Vagina (tissue), 2 donors: Measurements from ENCODE around the gene ZBTB22.
"Not testable (repeated sequence)": the region's sequence is repeated elsewhere in the genome, so short reads cannot be mapped to it uniquely, and the experiment has no call there.

Source experiments
- POLR2AphosphoS5 ChIP-seq, 2 donors: sonication (generic); formaldehyde crosslinking; IDR thresholded peaks; one replicate each; pipeline ENCODE4 v1.9.0; 2017; ENCODE audit warnings: antibody characterized with exemption in 2 of 2, mild to moderate bottlenecking in 2 of 2, low read depth in 1 of 2; ENCODE audit not compliant: insufficient read depth in 1 of 2
- TF ChIP-seq, protein P1 (sequence below), 3 experiments: fragments of 450-650 bp in 2 of 3; fragments of 200-600 bp in 1 of 3; sonication (generic) in 1 of 3; IDR thresholded peaks; one replicate each; pipeline ENCODE4 v1.5.1; 2017 to 2019; ENCODE audit warnings: antibody characterized with exemption in 3 of 3, mild to moderate bottlenecking in 2 of 3, moderate library complexity in 2 of 3

DNA sequence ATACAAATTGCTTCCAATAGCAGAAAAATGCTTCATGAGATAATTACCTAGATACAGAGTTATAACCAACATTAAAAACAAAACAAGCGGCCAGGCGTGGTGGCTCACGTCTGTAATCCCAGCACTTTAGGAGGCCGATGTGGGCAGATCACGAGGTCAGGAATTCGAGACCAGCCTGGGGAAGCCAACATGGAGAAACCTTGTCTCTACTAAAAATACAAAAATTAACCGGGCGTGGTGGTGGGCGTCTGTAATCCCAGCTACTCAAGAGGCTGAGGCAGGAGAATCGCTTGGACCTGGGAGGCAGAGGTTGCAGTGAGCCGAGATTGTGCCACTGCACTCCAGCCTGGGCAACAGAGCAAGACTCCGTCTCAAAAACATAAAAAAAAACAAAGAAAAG is 45.9 kb upstream of the ZBTB22 start:
- TF ChIP-seq, protein P1, sequence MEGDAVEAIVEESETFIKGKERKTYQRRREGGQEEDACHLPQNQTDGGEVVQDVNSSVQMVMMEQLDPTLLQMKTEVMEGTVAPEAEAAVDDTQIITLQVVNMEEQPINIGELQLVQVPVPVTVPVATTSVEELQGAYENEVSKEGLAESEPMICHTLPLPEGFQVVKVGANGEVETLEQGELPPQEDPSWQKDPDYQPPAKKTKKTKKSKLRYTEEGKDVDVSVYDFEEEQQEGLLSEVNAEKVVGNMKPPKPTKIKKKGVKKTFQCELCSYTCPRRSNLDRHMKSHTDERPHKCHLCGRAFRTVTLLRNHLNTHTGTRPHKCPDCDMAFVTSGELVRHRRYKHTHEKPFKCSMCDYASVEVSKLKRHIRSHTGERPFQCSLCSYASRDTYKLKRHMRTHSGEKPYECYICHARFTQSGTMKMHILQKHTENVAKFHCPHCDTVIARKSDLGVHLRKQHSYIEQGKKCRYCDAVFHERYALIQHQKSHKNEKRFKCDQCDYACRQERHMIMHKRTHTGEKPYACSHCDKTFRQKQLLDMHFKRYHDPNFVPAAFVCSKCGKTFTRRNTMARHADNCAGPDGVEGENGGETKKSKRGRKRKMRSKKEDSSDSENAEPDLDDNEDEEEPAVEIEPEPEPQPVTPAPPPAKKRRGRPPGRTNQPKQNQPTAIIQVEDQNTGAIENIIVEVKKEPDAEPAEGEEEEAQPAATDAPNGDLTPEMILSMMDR (IDR thresholded peaks at IDR 0.05), result not testable (repeated sequence)
- TF ChIP-seq POLR2AphosphoS5 (IDR thresholded peaks at IDR 0.05; ENCODE audit: insufficient read depth in 1 of 2, low read depth in 1 of 2), result not testable (repeated sequence)
